ENCODE data around the gene TLR3.

GRCh38 chr4:186078981-186079638 is 10.2 kb downstream of the TLR3 start:
- TF ChIP-seq, protein P1, sequence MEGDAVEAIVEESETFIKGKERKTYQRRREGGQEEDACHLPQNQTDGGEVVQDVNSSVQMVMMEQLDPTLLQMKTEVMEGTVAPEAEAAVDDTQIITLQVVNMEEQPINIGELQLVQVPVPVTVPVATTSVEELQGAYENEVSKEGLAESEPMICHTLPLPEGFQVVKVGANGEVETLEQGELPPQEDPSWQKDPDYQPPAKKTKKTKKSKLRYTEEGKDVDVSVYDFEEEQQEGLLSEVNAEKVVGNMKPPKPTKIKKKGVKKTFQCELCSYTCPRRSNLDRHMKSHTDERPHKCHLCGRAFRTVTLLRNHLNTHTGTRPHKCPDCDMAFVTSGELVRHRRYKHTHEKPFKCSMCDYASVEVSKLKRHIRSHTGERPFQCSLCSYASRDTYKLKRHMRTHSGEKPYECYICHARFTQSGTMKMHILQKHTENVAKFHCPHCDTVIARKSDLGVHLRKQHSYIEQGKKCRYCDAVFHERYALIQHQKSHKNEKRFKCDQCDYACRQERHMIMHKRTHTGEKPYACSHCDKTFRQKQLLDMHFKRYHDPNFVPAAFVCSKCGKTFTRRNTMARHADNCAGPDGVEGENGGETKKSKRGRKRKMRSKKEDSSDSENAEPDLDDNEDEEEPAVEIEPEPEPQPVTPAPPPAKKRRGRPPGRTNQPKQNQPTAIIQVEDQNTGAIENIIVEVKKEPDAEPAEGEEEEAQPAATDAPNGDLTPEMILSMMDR (IDR thresholded peaks at IDR 0.05), result no peak
- TF ChIP-seq POLR2A (IDR thresholded peaks at IDR 0.05), result no peak
